ENCODE results near the gene ADCK2. TPM values are rescaled to one million over a fixed set of nuclear protein-coding genes. Genes with fewer than 3 reads are reported as not detected.

The ADCK2 gene
- total RNA-seq, 1 experiment from 2014 or later = 7.5 TPM

GRCh38 chr7:140654109-140654387 is 18.7 kb upstream of the ADCK2 start:
- BruUV-seq (replicated peaks) = no TSS peak
- Histone ChIP-seq H3K4me3 (ENCODE audit: low read depth, low read length, poor library complexity, severe bottlenecking) (no peak overlapping the region), H3K4me1 (ENCODE audit: insufficient read depth, low read length, poor library complexity, severe bottlenecking) (no peaks in the 10 kb centered on the region), H3K36me3 (ENCODE audit: insufficient read depth, low read length, poor library complexity, severe bottlenecking) (no peaks in the 10 kb centered on the region), H3K27ac (ENCODE audit: low read depth, low read length, poor library complexity, severe bottlenecking) (no peak overlapping the region), H3K9me3 (ENCODE audit: low read depth, low read length, poor library complexity, severe bottlenecking) (no peaks in the 10 kb centered on the region), H3K27me3 (replicated peaks; ENCODE audit: insufficient read depth, low read depth, low read length, poor library complexity) (no peaks in the 10 kb centered on the region)
- POLR2A ChIA-PET (ENCODE audit: low non-redundant PET) = no interaction called here
- CTCF ChIA-PET = interaction anchor here (0.6 to 1.5 kb wide), 2 partner anchors 137 to 139 kb away, joined by 3 to 25 read pairs; no protein-coding TSS in a partner anchor
- intact Hi-C loops (cut with micrococcal nuclease; ENCODE audit: unreplicated experiment) = no loop called here
- TF ChIP-seq CTCF (conservative IDR thresholded peaks at IDR 0.05; ENCODE audit: low read depth, low read length) (no peak), EZH2 (IDR thresholded peaks at IDR 0.05; ENCODE audit: borderline replicate concordance, low read depth, low read length, poor library complexity, severe bottlenecking) (no peak)
- no peak for DNase-seq (ENCODE audit: low spot score)

GRCh38 chr7:140654661-140655060 is 18.1 kb upstream of the ADCK2 start:
- H3K36me3 ChIP-seq (ENCODE audit: insufficient read depth, low read length, poor library complexity, severe bottlenecking) = no peaks in the 10 kb centered on the region
- H3K9me3 ChIP-seq (ENCODE audit: low read depth, low read length, poor library complexity, severe bottlenecking) = no peaks in the 10 kb centered on the region
- H3K27me3 ChIP-seq (replicated peaks; ENCODE audit: insufficient read depth, low read depth, low read length, poor library complexity) = no peaks in the 10 kb centered on the region
- no peaks in the 10 kb centered on the region for H3K4me1 ChIP-seq (ENCODE audit: insufficient read depth, low read length, poor library complexity, severe bottlenecking)
- no peak for DNase-seq (ENCODE audit: low spot score)
- BruUV-seq (replicated peaks) = no TSS peak
- H3K27ac ChIP-seq (ENCODE audit: low read depth, low read length, poor library complexity, severe bottlenecking) = no peak overlapping the region
- ChIA-PET CTCF (no interaction called here), POLR2A (ENCODE audit: low non-redundant PET) (no interaction called here)
- H3K4me3 ChIP-seq (ENCODE audit: low read depth, low read length, poor library complexity, severe bottlenecking) = no peak overlapping the region
- intact Hi-C loops (cut with micrococcal nuclease; ENCODE audit: unreplicated experiment) = no loop called here
- TF ChIP-seq EZH2 (IDR thresholded peaks at IDR 0.05; ENCODE audit: borderline replicate concordance, low read depth, low read length, poor library complexity, severe bottlenecking) (no peak), CTCF (conservative IDR thresholded peaks at IDR 0.05; ENCODE audit: low read depth, low read length) (no peak)

- no peak for TF ChIP-seq EZH2 (IDR thresholded peaks at IDR 0.05; ENCODE audit: borderline replicate concordance, low read depth, low read length, poor library complexity, severe bottlenecking)
- TF ChIP-seq CTCF (conservative IDR thresholded peaks at IDR 0.05; ENCODE audit: low read depth, low read length) = no peak
- H3K4me1 ChIP-seq (ENCODE audit: insufficient read depth, low read length, poor library complexity, severe bottlenecking) = no peaks in the 10 kb centered on the region
- H3K9me3 ChIP-seq (ENCODE audit: low read depth, low read length, poor library complexity, severe bottlenecking) = no peaks in the 10 kb centered on the region
- no peaks in the 10 kb centered on the region for H3K36me3 ChIP-seq (ENCODE audit: insufficient read depth, low read length, poor library complexity, severe bottlenecking)
- H3K27me3 ChIP-seq (replicated peaks; ENCODE audit: insufficient read depth, low read depth, low read length, poor library complexity) = no peaks in the 10 kb centered on the region
- ChIA-PET POLR2A (ENCODE audit: low non-redundant PET) (no interaction called here), CTCF (interaction anchor here (2.1 kb wide), 1 partner anchor 138 kb away, joined by 8 read pairs; no protein-coding TSS in a partner anchor)
- no peak for DNase-seq (ENCODE audit: low spot score)
- H3K27ac ChIP-seq (ENCODE audit: low read depth, low read length, poor library complexity, severe bottlenecking) = no peak overlapping the region
- no peak overlapping the region for H3K4me3 ChIP-seq (ENCODE audit: low read depth, low read length, poor library complexity, severe bottlenecking)
- no TSS peak for BruUV-seq (replicated peaks)
- intact Hi-C loops (cut with micrococcal nuclease; ENCODE audit: unreplicated experiment) = no loop called here
These were observed 17.0 kb upstream of the ADCK2 start for GRCh38 chr7:140655511-140656408.

Measured in A673 (cell line).